ENCODE results near the gene MPV17.

The MPV17 gene

DNA sequence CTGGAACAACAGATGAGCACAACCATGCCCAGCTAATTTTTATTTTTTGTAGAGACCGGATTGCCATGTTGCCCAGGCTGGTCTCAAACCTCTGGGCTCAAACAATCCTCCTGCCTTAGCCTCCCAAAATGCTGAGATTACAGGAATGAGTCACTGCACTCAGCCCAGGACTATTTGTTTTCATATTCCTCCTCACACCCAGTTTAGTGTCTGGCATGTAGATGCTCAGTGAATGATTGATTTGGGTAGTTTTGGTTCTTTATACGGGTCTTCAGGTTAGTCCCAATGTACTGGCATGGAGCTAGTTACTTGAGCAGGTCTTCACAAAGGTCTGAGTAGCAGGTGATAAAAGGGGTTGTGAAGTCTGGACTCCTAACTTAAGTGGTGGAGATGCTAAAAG lies 41.0 kb upstream of the MPV17 start:
- no peak for DNase-seq (ENCODE audit: extremely low read depth, insufficient read length)
- no peaks in the 10 kb centered on the region for H3K27me3 ChIP-seq (replicated peaks; ENCODE audit: control insufficient read depth, insufficient read depth, low read length)
- TF ChIP-seq, protein P1, sequence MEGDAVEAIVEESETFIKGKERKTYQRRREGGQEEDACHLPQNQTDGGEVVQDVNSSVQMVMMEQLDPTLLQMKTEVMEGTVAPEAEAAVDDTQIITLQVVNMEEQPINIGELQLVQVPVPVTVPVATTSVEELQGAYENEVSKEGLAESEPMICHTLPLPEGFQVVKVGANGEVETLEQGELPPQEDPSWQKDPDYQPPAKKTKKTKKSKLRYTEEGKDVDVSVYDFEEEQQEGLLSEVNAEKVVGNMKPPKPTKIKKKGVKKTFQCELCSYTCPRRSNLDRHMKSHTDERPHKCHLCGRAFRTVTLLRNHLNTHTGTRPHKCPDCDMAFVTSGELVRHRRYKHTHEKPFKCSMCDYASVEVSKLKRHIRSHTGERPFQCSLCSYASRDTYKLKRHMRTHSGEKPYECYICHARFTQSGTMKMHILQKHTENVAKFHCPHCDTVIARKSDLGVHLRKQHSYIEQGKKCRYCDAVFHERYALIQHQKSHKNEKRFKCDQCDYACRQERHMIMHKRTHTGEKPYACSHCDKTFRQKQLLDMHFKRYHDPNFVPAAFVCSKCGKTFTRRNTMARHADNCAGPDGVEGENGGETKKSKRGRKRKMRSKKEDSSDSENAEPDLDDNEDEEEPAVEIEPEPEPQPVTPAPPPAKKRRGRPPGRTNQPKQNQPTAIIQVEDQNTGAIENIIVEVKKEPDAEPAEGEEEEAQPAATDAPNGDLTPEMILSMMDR (IDR thresholded peaks at IDR 0.05; ENCODE audit: insufficient read depth, low read length, poor library complexity, severe bottlenecking) = no peak
- no peak overlapping the region for H3K4me3 ChIP-seq (replicated peaks; ENCODE audit: low read depth, low read length)
- peaks cover 12% of the 10 kb centered on the region for H3K36me3 ChIP-seq (ENCODE audit: control insufficient read depth, insufficient read depth, low read length)

DNA sequence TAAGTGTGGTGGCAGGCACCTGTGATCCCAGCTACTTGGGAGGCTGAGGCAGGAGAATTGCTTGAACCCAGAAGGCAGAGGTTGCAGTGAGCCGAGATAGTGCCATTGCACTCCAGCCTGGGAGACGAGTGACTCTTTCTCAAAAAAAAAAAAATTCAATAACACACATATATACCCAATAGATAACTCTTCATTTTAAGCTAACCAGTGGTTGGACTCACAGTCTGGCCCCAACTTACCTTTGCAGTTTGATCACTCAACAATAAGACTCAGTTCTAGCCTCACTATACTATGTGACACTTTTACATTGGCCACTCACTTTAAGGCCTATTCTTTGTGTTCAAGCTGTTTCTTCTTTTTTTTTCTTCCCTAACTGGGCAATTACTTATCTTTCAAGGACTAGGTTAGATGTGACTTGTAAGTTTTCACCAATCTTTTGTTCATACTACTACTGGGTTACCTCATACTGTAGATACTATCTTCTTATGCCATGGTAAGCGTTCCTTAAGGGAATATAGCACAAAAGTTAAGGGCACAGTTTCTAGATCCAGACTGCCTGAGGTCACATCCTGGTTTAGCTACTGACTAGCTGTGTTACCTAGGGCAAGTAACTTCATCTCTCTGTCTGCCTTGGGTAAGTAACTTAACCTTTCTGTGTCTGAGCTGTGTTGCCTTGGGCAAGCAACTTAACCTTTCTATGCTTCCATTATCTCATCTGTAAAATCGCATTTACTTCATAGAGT lies 40.0 kb upstream of the MPV17 start:
- Histone ChIP-seq H3K27me3 (replicated peaks; ENCODE audit: control insufficient read depth, insufficient read depth, low read length) (no peaks in the 10 kb centered on the region), H3K36me3 (ENCODE audit: control insufficient read depth, insufficient read depth, low read length) (peaks cover 10% of the 10 kb centered on the region), H3K4me3 (replicated peaks; ENCODE audit: low read depth, low read length) (no peak overlapping the region)
- DNase-seq (ENCODE audit: extremely low read depth, insufficient read length) = no peak
- TF ChIP-seq, protein P1 (IDR thresholded peaks at IDR 0.05; ENCODE audit: insufficient read depth, low read length, poor library complexity, severe bottlenecking) = no peak

DNA sequence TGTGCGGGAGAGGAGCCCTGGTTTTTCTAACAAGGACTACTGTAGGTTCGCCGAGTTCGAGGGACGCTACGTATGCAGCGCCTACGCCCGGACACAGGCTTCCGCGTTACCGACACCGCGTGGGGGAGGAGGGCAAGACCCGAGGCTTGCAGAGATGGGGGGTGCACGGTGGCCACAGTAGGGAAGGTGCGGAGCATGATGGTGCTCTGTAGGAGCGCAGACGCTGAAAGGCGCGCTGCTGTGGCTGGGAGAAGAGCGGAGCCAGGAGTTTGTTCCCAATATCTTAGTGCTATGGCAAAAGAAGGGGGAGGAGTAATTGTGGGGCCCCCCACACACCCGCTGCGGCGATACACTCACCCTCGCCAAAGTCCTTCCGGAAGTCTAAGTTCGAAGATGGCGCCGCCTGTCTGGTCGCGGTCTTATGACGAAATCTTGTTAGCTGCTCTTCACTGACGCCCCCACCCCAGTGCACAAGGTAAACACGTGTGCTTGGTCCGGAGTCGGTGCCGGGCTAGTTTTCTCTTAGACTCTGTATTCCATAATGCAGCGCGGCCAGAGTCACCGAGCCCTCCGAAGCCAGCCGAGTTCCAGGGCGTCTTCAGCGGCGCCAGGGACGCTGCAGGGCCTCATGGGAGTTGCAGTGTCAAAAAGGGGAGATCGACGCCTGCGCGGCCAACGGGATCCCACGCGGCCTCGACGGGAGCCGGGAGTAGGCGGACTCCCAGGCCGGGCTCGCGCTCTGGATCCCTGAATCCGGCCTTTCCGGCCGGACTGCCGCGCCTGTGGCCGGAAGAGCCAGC lies 33.7 kb upstream of the MPV17 start, which contains the start of gene GTF3C2:
TSS of gene GTF3C2 (minus strand) at position 383 of the 800 bp plus-strand sequence. CDS start 13,210 bp downstream, outside the sequence.
- Histone ChIP-seq H3K36me3 (ENCODE audit: control insufficient read depth, insufficient read depth, low read length) (no peaks in the 10 kb centered on the region; the same call in 1 of the 2 replicates), H3K27me3 (replicated peaks; ENCODE audit: control insufficient read depth, insufficient read depth, low read length) (no peaks in the 10 kb centered on the region), H3K4me3 (replicated peaks; ENCODE audit: low read depth, low read length) (peak within 1 kb of the TSS; percentile 98)
- peak; percentile 95 for DNase-seq (ENCODE audit: extremely low read depth, insufficient read length)
- TF ChIP-seq, protein P1 (IDR thresholded peaks at IDR 0.05; ENCODE audit: insufficient read depth, low read length, poor library complexity, severe bottlenecking) = no peak

DNA sequence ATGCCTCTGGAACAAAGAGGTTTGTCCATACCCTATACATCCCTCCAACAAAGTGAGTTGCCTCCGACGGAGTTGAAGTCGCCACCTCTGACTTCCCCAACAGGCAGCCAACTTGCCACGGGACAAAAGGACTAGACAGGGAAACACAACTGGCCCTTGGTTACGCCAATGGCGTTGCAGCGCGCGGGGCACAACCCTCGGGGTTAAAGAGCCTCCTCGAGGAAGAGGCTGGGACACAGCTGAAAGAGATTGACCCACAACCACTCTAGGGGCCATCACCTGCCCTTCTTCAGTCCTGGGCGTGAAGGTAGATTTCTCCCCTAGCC lies 33.1 kb upstream of the MPV17 start:
- Histone ChIP-seq H3K36me3 (ENCODE audit: control insufficient read depth, insufficient read depth, low read length) (no peaks in the 10 kb centered on the region; the same call in 1 of the 2 replicates), H3K4me3 (replicated peaks; ENCODE audit: low read depth, low read length) (peak overlapping the region; percentile 98), H3K27me3 (replicated peaks; ENCODE audit: control insufficient read depth, insufficient read depth, low read length) (no peaks in the 10 kb centered on the region)
- TF ChIP-seq, protein P1 (IDR thresholded peaks at IDR 0.05; ENCODE audit: insufficient read depth, low read length, poor library complexity, severe bottlenecking) = no peak
- no peak for DNase-seq (ENCODE audit: extremely low read depth, insufficient read length)

DNA sequence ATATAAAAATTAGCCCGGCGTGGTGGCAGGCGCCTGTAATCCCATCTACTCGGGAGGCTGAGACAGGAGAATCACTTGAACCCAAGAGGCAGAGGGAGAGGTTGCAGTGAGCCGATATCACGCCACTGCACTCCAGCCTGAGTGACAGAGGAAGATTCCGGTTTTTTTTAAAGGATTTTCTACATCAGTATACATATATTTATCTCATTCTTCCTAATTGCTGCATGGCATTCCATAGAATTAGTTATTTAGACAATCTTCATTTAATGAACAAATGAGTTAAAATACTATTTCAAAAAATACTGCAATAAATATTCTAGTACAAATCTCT lies 31.7 kb upstream of the MPV17 start:
- peaks cover 2% of the 10 kb centered on the region; the same call in 1 of the 2 replicates for H3K36me3 ChIP-seq (ENCODE audit: control insufficient read depth, insufficient read depth, low read length)
- no peaks in the 10 kb centered on the region for H3K27me3 ChIP-seq (replicated peaks; ENCODE audit: control insufficient read depth, insufficient read depth, low read length)
- TF ChIP-seq, protein P1 (IDR thresholded peaks at IDR 0.05; ENCODE audit: insufficient read depth, low read length, poor library complexity, severe bottlenecking) = no peak
- no peak for DNase-seq (ENCODE audit: extremely low read depth, insufficient read length)
- H3K4me3 ChIP-seq (replicated peaks; ENCODE audit: low read depth, low read length) = no peak overlapping the region

All from GM06990 (cell line).